AG04449 (cell line): ENCODE measurements around the gene ZNF865.

Experiments used
- CTCF ChIA-PET: fragments of 350-600 bp; formaldehyde crosslinking; extraction: SDS; loops from one replicate; lab custom pipeline; 2021; ENCODE audit warnings: antibody characterized with exemption; lab: Yijun Ruan, JAX
- POLR2A ChIA-PET: fragments of 400-600, 350-600 bp; formaldehyde crosslinking; extraction: SDS; loops from one replicate; lab custom pipeline; 2020; ENCODE audit warnings: antibody characterized with exemption, inconsistent platforms; lab: Yijun Ruan, JAX
- DNase-seq: peaks from one replicate; pipeline ENCODE4 v3.0.0-alpha.2; 2010; ENCODE audit warnings: low read depth, low spot score
- H3K4me3 ChIP-seq: 2 replicates; pipeline ENCODE4 v1.5.1; 2011; ENCODE audit warnings: low read depth, mild to moderate bottlenecking, control low read depth, low read length
- TF ChIP-seq, protein P1 (sequence below): IDR thresholded peaks from one replicate; pipeline ENCODE4 v1.5.1; 2011; ENCODE audit warnings: mild to moderate bottlenecking, moderate library complexity, low read length, control low read depth, inconsistent platforms; ENCODE audit not compliant: insufficient read depth; ENCODE audit errors: missing control alignments

Gene ZNF865

DNA sequence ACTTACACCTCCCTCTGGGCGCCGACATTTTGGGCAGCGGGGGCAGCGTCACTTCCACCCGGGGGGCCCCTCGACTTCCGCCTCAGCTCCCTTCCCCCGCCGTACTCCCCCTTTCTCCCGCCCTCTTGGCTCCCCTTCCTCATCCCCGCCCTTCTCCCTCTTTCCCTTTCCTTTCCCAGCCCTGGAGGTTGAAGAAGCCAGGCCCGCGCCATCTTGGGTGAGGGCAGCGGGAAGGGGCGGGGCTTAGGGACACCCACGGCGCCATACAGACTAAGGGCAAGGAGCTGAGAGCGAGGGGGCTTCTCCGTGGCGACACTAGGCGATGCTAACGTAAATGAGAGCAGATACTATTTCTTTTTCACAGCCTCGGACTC, 6.0 kb upstream of the ZNF865 start, which contains the start of gene FIZ1:
Gene FIZ1, minus strand, starts transcription at position 50 of the 374 bp plus-strand sequence. CDS start 1,652 bp downstream, outside the sequence.
- CTCF ChIA-PET = interaction anchor here (1.6 to 2.9 kb wide), 2 partner anchors 12 to 83 kb away, joined by 6 to 15 read pairs; no protein-coding TSS in a partner anchor
- DNase-seq = peak; percentile 88
- TF ChIP-seq, protein P1, sequence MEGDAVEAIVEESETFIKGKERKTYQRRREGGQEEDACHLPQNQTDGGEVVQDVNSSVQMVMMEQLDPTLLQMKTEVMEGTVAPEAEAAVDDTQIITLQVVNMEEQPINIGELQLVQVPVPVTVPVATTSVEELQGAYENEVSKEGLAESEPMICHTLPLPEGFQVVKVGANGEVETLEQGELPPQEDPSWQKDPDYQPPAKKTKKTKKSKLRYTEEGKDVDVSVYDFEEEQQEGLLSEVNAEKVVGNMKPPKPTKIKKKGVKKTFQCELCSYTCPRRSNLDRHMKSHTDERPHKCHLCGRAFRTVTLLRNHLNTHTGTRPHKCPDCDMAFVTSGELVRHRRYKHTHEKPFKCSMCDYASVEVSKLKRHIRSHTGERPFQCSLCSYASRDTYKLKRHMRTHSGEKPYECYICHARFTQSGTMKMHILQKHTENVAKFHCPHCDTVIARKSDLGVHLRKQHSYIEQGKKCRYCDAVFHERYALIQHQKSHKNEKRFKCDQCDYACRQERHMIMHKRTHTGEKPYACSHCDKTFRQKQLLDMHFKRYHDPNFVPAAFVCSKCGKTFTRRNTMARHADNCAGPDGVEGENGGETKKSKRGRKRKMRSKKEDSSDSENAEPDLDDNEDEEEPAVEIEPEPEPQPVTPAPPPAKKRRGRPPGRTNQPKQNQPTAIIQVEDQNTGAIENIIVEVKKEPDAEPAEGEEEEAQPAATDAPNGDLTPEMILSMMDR = no peak
- POLR2A ChIA-PET = interaction anchor here (0.7 to 1.6 kb wide), 10 partner anchors 12 to 210 kb away, joined by 3 to 6 read pairs (median 4); partner anchors contain the start of genes UBE2S and ZNF784
- peak within 1 kb of the TSS; percentile 87 for H3K4me3 ChIP-seq

- ChIA-PET CTCF (interaction anchor here (2.9 kb wide), 1 partner anchor 84 kb away, joined by 15 read pairs; no protein-coding TSS in a partner anchor), POLR2A (interaction anchor here (0.7 to 1.6 kb wide), 9 partner anchors 14 to 211 kb away, joined by 3 to 6 read pairs (median 4); partner anchors contain the start of genes UBE2S and ZNF784)
- H3K4me3 ChIP-seq = peak within 1 kb of the TSS; percentile 87
- TF ChIP-seq, protein P1 = no peak
- DNase-seq = no peak
Measured at GRCh38 chr19:55599842-55600661, 5.4 kb upstream of the ZNF865 start, which contains the start of gene ZNF524. TSS of gene ZNF524 (plus strand) at chr19:55600288. CDS start at chr19:55602113, 1,825 bp downstream.

DNA sequence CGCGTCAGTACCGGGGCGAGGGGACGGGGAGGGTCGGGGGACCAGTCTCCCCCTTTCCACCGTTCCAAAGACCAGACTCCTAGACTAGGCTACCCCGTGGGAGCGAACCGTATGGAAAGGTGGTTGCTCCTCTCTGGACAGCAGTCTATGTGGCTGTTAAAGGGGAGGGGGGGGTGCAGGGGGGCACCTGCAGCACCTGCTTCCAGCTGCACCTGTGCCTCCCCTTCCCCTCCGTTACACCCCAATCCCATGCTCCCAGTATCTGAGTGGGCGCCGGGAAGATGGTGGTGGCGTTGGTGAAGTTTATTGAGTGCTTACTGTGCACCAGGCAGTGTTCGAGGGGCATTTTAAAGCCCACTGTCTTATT, 4.8 kb upstream of the ZNF865 start:
- H3K4me3 ChIP-seq = peak overlapping the region; percentile 87
- ChIA-PET CTCF (interaction anchor here (2.9 kb wide), 1 partner anchor 85 kb away, joined by 15 read pairs; no protein-coding TSS in a partner anchor), POLR2A (no interaction called here)
- DNase-seq = no peak
- TF ChIP-seq, protein P1 = no peak

GRCh38 chr19:55601084-55601483, 4.4 kb upstream of the ZNF865 start:
- no peak for DNase-seq
- ChIA-PET CTCF (interaction anchor here (0.8 to 2.9 kb wide), 2 partner anchors 85 to 133 kb away, joined by 3 to 15 read pairs; no protein-coding TSS in a partner anchor), POLR2A (no interaction called here)
- TF ChIP-seq, protein P1 = no peak
- peak overlapping the region; percentile 87 for H3K4me3 ChIP-seq

GRCh38 chr19:55602104-55603001, 3.1 kb upstream of the ZNF865 start:
- CTCF ChIA-PET = no interaction called here
- H3K4me3 ChIP-seq = no peak overlapping the region
- POLR2A ChIA-PET = no interaction called here

More at GRCh38 chr19:55602104-55603001, 3.1 kb upstream of the ZNF865 start:
- TF ChIP-seq, protein P1 = no peak
- DNase-seq = no peak
